GM20431 (cell line): ENCODE measurements around the gene MEI1.
"Not testable (repeated sequence)": the region's sequence is repeated elsewhere in the genome, so short reads cannot be mapped to it uniquely, and the experiment has no call there.

Experiments
- in situ Hi-C: fragments of 300-500 bp; cut with MseI, MboI; formaldehyde crosslinking; loops from one replicate; pipeline ENCODE4 v1.15.0; 2020; ENCODE audit warnings: low sequenced_read_pairs; ENCODE audit not compliant: unreplicated experiment

MEI1 gene

GRCh38 chr22:41833369-41834004 is 134.2 kb downstream of the MEI1 start:
- in situ Hi-C loops, result no loop called here

GRCh38 chr22:41834005-41834944 is 135.0 kb downstream of the MEI1 start:
- in situ Hi-C loops, result no loop called here

GRCh38 chr22:41835462-41835861 is 136.2 kb downstream of the MEI1 start:
- in situ Hi-C loops, result not testable (repeated sequence)

- in situ Hi-C loops, result no loop called here
Observed at GRCh38 chr22:41836551-41836950, 137.2 kb downstream of the MEI1 start.

GRCh38 chr22:41838842-41839618 is 139.7 kb downstream of the MEI1 start:
- in situ Hi-C loops, result no loop called here

- in situ Hi-C loops, result no loop called here
Observed at GRCh38 chr22:41840216-41840615, 140.9 kb downstream of the MEI1 start.

GRCh38 chr22:41841085-41841712 is 141.9 kb downstream of the MEI1 start:
- in situ Hi-C loops, result no loop called here

- in situ Hi-C loops, result no loop called here
Observed at GRCh38 chr22:41842996-41843970, 144.0 kb downstream of the MEI1 start.

- in situ Hi-C loops, result no loop called here
Observed at GRCh38 chr22:41844036-41844435, 144.7 kb downstream of the MEI1 start.

GRCh38 chr22:41844513-41844912 is 145.2 kb downstream of the MEI1 start:
- in situ Hi-C loops, result no loop called here

- in situ Hi-C loops, result no loop called here
Observed at GRCh38 chr22:41845380-41846267, 146.3 kb downstream of the MEI1 start.

GRCh38 chr22:41846268-41846987 is 147.1 kb downstream of the MEI1 start:
- in situ Hi-C loops, result no loop called here

- in situ Hi-C loops, result no loop called here
Observed at GRCh38 chr22:41847300-41847699, 148.0 kb downstream of the MEI1 start.

GRCh38 chr22:41848468-41848867 is 149.2 kb downstream of the MEI1 start:
- in situ Hi-C loops, result no loop called here
